CD14-positive monocyte (primary cell): ENCODE measurements around the gene SLC25A19. TPM values are rescaled to one million over a fixed set of nuclear protein-coding genes. Genes with fewer than 3 reads are reported as not detected.

Experiments used
- DNase-seq, 3 donors: peaks; one replicate each; pipeline ENCODE4 v3.0.0-alpha.2; 2011 to 2022
- H2AFZ ChIP-seq: 2 replicates; pipeline ENCODE4 v1.6.0; 2012; ENCODE audit warnings: mild to moderate bottlenecking, low read depth, low read length, inconsistent platforms; ENCODE audit not compliant: insufficient read depth, poor library complexity, severe bottlenecking
- H3K27ac ChIP-seq, 2 donors: 1 replicate in 1 of 2; 2 replicates in 1 of 2; pipeline ENCODE4 v1.5.1; 2012 to 2013; ENCODE audit warnings: low read length in 2 of 2, control low read depth in 1 of 2, inconsistent platforms in 1 of 2, low read depth in 1 of 2, mild to moderate bottlenecking in 1 of 2
- H3K27me3 ChIP-seq, 2 donors: one replicate each; pipeline versions ENCODE4 v1.6.0 to v1.6.1; 2011 to 2013; ENCODE audit warnings: low read length in 2 of 2; ENCODE audit not compliant: control insufficient read depth in 2 of 2, insufficient read depth in 2 of 2
- H3K36me3 ChIP-seq, 2 donors: replicated peaks in 1 of 2; 1 replicate in 1 of 2; 2 replicates in 1 of 2; pipeline versions ENCODE4 v1.5.1 to v1.6.1; 2012 to 2013; ENCODE audit warnings: low read length in 2 of 2, control low read depth in 1 of 2, inconsistent platforms in 1 of 2, mild to moderate bottlenecking in 1 of 2; ENCODE audit not compliant: insufficient read depth in 2 of 2, control insufficient read depth in 1 of 2
- H3K4me1 ChIP-seq, 2 donors: 1 replicate in 1 of 2; 2 replicates in 1 of 2; pipeline versions ENCODE4 v1.5.1 to v1.6.1; 2012 to 2013; ENCODE audit warnings: low read length in 2 of 2, control low read depth in 1 of 2, inconsistent platforms in 1 of 2, mild to moderate bottlenecking in 1 of 2, moderate library complexity in 1 of 2; ENCODE audit not compliant: insufficient read depth in 2 of 2, control insufficient read depth in 1 of 2
- H3K4me2 ChIP-seq: replicated peaks from 2 replicates; pipeline ENCODE3; 2012; ENCODE audit warnings: low read length, moderate library complexity, mild to moderate bottlenecking; ENCODE audit not compliant: poor library complexity, severe bottlenecking; ENCODE audit errors: extremely low read depth
- H3K4me3 ChIP-seq, 3 experiments: fragments of 200-600 bp in 1 of 3; sonication (generic) in 1 of 3; replicated peaks in 1 of 3; 1 replicate in 2 of 3; 2 replicates in 1 of 3; pipeline ENCODE4 v1.5.1; 2011 to 2013; ENCODE audit warnings: low read length in 3 of 3, mild to moderate bottlenecking in 3 of 3, control low read depth in 2 of 3, low read depth in 2 of 3, inconsistent platforms in 1 of 3, moderate library complexity in 1 of 3
- H3K79me2 ChIP-seq: 2 replicates; pipeline ENCODE4 v1.6.0; 2012; ENCODE audit warnings: mild to moderate bottlenecking, control low read depth, inconsistent platforms, low read length, moderate library complexity; ENCODE audit not compliant: insufficient read depth
- H3K9ac ChIP-seq: 2 replicates; pipeline ENCODE4 v1.6.0; 2017; ENCODE audit warnings: low read length, mild to moderate bottlenecking; ENCODE audit not compliant: insufficient read depth, poor library complexity, severe bottlenecking
- H3K9me3 ChIP-seq, 2 donors: replicated peaks in 1 of 2; 1 replicate in 1 of 2; 2 replicates in 1 of 2; pipeline versions ENCODE4 v1.5.1 to v1.6.1; 2012 to 2013; ENCODE audit warnings: low read length in 2 of 2, control low read depth in 1 of 2; ENCODE audit not compliant: control insufficient read depth in 1 of 2, insufficient read depth in 1 of 2
- H4K20me1 ChIP-seq: 2 replicates; pipeline ENCODE4 v1.6.0; 2012; ENCODE audit warnings: mild to moderate bottlenecking, low read length, control low read depth, moderate library complexity; ENCODE audit not compliant: insufficient read depth
- H3K27ac Mint-ChIP-seq, 7 donors: one replicate each; pipeline ENCODE4 v1.8.0; 2020; ENCODE audit warnings: mild to moderate bottlenecking in 7 of 7, mixed read lengths in 7 of 7, moderate library complexity in 6 of 7, inconsistent platforms in 2 of 7
- H3K27me3 Mint-ChIP-seq, 3 donors: one replicate each; pipeline ENCODE4 v1.8.0; 2021 to 2022; ENCODE audit warnings: low read depth in 3 of 3, mild to moderate bottlenecking in 3 of 3, mixed read lengths in 3 of 3, moderate library complexity in 3 of 3, inconsistent platforms in 1 of 3
- H3K36me3 Mint-ChIP-seq, 2 donors: one replicate each; pipeline ENCODE4 v1.8.0; 2020; ENCODE audit warnings: mixed read lengths in 2 of 2, inconsistent platforms in 1 of 2, mild to moderate bottlenecking in 1 of 2
- H3K4me1 Mint-ChIP-seq: one replicate; pipeline ENCODE4 v1.8.0; 2020; ENCODE audit warnings: mild to moderate bottlenecking, mixed read lengths
- H3K4me3 Mint-ChIP-seq, 2 donors: one replicate each; pipeline ENCODE4 v1.8.0; 2020; ENCODE audit warnings: mild to moderate bottlenecking in 2 of 2, mixed read lengths in 2 of 2, moderate library complexity in 1 of 2
- H3K9me3 Mint-ChIP-seq, 7 donors: one replicate each; pipeline ENCODE4 v1.8.0; 2020 to 2022; ENCODE audit warnings: mixed read lengths in 7 of 7, mild to moderate bottlenecking in 6 of 7, moderate library complexity in 6 of 7, inconsistent platforms in 2 of 7
- WGBS: methylation state at CpG from one replicate; pipeline ENCODE4 v1.1.5; 2013; ENCODE audit warnings: missing lambda C conversion rate; ENCODE audit not compliant: insufficient coverage; 5-methylcytosine and 5-hydroxymethylcytosine counted together
- intact Hi-C, 2 donors: fragments of 100-400 bp; cut with micrococcal nuclease; formaldehyde crosslinking; loops; one replicate each; pipeline versions ENCODE4 v1.15.0 to v1.15.1; 2023
- polyA plus RNA-seq, 3 donors: library from polyadenylated mRNA; depleted of rRNA in 1 of 3; unstranded in 2 of 3; stranded (reverse) in 1 of 3; fragments of 300-500 nt in 2 of 3; fragments of >200 nt in 1 of 3; fragmentation: Illumina TruSeq in 2 of 3; gene quantifications; 1 replicate in 2 of 3; 2 replicates in 1 of 3; pipeline ENCODE4 v1.2.3, GENCODE V29; 2012 to 2021
- TF ChIP-seq, protein P1 (sequence below): fragments of 200-600 bp; IDR thresholded peaks from one replicate; pipeline ENCODE4 v1.8.0; 2022; ENCODE audit warnings: antibody characterized with exemption, mild to moderate bottlenecking

Gene SLC25A19
- polyA plus RNA-seq, 3 donors, result 14.4 to 21.5 (median 18.8) TPM

GRCh38 chr17:75289832-75290337 is 652 bp upstream of the SLC25A19 start:
- Mint-ChIP-seq H3K36me3 (peaks cover 12 to 21% of the 10 kb centered on the region in 2 donors), H3K27ac (peak overlapping the region; percentile 100)

GRCh38 chr17:75288770-75289114 is 491 bp downstream of the SLC25A19 start:
- 0% methylated on average over 13 of the region's 14 CpGs for WGBS
- H3K4me2 ChIP-seq, result peak overlapping the region; percentile 100
- peak in 2 of 3 donors; percentile 46 to 48 for DNase-seq
- H3K36me3 Mint-ChIP-seq, result peaks cover 12 to 22% of the 10 kb centered on the region in 2 donors
- intact Hi-C loops, result loop anchor here in 1 of 2 donors (2.0 to 5.0 kb wide), 2 partner anchors 104 to 124 kb away; no protein-coding TSS in a partner anchor
- H3K4me1 Mint-ChIP-seq, result peaks cover 38% of the 10 kb centered on the region
- peak overlapping the region; percentile 52 to 96 (median 92) for H3K4me3 ChIP-seq
- peak overlapping the region; percentile 97 for H3K9ac ChIP-seq
- no peaks in the 10 kb centered on the region for H3K27me3 ChIP-seq
- H3K9me3 Mint-ChIP-seq, result no peaks in the 10 kb centered on the region
- TF ChIP-seq, protein P1, sequence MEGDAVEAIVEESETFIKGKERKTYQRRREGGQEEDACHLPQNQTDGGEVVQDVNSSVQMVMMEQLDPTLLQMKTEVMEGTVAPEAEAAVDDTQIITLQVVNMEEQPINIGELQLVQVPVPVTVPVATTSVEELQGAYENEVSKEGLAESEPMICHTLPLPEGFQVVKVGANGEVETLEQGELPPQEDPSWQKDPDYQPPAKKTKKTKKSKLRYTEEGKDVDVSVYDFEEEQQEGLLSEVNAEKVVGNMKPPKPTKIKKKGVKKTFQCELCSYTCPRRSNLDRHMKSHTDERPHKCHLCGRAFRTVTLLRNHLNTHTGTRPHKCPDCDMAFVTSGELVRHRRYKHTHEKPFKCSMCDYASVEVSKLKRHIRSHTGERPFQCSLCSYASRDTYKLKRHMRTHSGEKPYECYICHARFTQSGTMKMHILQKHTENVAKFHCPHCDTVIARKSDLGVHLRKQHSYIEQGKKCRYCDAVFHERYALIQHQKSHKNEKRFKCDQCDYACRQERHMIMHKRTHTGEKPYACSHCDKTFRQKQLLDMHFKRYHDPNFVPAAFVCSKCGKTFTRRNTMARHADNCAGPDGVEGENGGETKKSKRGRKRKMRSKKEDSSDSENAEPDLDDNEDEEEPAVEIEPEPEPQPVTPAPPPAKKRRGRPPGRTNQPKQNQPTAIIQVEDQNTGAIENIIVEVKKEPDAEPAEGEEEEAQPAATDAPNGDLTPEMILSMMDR, result no peak
- peak overlapping the region; percentile 100 for H3K27ac Mint-ChIP-seq
- peaks cover 61% of the 10 kb centered on the region for H3K79me2 ChIP-seq
- H3K27me3 Mint-ChIP-seq, result no peaks in the 10 kb centered on the region
- H3K9me3 ChIP-seq, result no peaks in the 10 kb centered on the region
- peak overlapping the region; percentile 91 to 96 for H3K4me3 Mint-ChIP-seq
- peaks cover 17% of the 10 kb centered on the region for H4K20me1 ChIP-seq
- H3K36me3 ChIP-seq, result peaks cover 18 to 28% of the 10 kb centered on the region in 2 donors
- H2AFZ ChIP-seq, result peak overlapping the region; percentile 87
- peak overlapping the region; percentile 98 to 100 for H3K27ac ChIP-seq
- peaks cover 39 to 42% of the 10 kb centered on the region in 2 donors for H3K4me1 ChIP-seq

More at GRCh38 chr17:75289832-75290337, 652 bp upstream of the SLC25A19 start:
- Histone ChIP-seq H4K20me1 (peaks cover 17% of the 10 kb centered on the region), H3K4me3 (peak overlapping the region; percentile 52 to 96 (median 92)), H3K4me1 (peaks cover 50 to 53% of the 10 kb centered on the region in 2 donors), H3K9me3 (no peaks in the 10 kb centered on the region), H2AFZ (peak overlapping the region; percentile 54), H3K36me3 (peaks cover 17 to 21% of the 10 kb centered on the region in 2 donors), H3K9ac (peak overlapping the region; percentile 97), H3K27ac (peak overlapping the region; percentile 98 to 100), H3K79me2 (peaks cover 67% of the 10 kb centered on the region), H3K27me3 (no peaks in the 10 kb centered on the region), H3K4me2 (peak overlapping the region; percentile 100)
- peak; percentile 90 to 91 (median 91) for DNase-seq
- peaks cover 0 to 1% (median 0%) of the 10 kb centered on the region in 7 donors for H3K9me3 Mint-ChIP-seq
- peaks cover 48% of the 10 kb centered on the region for H3K4me1 Mint-ChIP-seq
- WGBS, result 1% methylated on average over 7 of the region's 26 CpGs
- no peaks in the 10 kb centered on the region for H3K27me3 Mint-ChIP-seq
- H3K4me3 Mint-ChIP-seq, result peak overlapping the region; percentile 91 to 96
- TF ChIP-seq, protein P1, result peak; percentile 71
- intact Hi-C loops, result loop anchor here (1.0 to 5.0 kb wide), 5 partner anchors 33 to 123 kb away; partner anchors contain the start of gene GRB2 (in 1 of the 2)
